ENCODE data around the gene ING1.
"Not testable (repeated sequence)": the region's sequence is repeated elsewhere in the genome, so short reads cannot be mapped to it uniquely, and the experiment has no call there.

Gene ING1

DNA sequence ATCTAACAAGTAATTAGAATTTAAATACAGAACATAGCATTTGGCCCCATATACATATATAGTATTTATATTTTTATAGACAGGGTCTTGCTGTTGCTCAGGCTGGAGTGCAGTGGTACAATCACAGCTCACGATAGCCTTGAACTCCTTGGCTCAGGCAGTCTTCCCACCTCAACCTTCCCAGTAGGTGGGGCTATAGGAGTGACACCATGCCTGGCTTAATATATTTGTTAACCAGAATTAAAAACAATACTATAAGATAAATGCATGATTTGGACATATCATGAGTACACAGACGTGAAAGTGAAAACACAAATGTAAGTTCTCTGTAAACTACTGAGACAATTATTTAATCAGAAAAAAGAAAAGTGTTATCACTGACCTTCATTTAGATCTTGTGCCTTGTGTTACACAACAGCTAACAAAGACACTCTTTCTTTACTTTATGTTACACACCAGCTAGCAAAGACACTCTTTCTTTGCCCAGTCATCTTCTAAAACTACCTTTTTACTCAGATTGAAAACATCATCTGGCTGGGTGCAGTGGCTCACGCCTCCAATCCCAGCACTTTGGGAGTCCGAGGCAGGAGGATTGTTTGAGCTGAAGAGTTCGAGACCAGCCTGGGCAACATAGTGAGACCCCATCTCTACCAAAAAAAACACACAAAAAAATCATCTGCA, 30.2 kb upstream of the ING1 start:
- DNase-seq = peak in 1 of 3 experiments; percentile 33
- peaks cover 0 to 5% of the 10 kb centered on the region in 2 donors for H3K4me1 Mint-ChIP-seq (ENCODE audit: low read depth in 2 of 2)
- no peaks in the 10 kb centered on the region for H3K27me3 Mint-ChIP-seq
- H3K9me3 Mint-ChIP-seq = no peaks in the 10 kb centered on the region
- H3K27ac Mint-ChIP-seq = no peak overlapping the region
- peaks cover 60% of the 10 kb centered on the region for H3K36me3 Mint-ChIP-seq (ENCODE audit: insufficient read depth)
- ATAC-seq (replicated peaks) = peak; percentile 26
- no peak overlapping the region for H3K4me3 Mint-ChIP-seq

DNA sequence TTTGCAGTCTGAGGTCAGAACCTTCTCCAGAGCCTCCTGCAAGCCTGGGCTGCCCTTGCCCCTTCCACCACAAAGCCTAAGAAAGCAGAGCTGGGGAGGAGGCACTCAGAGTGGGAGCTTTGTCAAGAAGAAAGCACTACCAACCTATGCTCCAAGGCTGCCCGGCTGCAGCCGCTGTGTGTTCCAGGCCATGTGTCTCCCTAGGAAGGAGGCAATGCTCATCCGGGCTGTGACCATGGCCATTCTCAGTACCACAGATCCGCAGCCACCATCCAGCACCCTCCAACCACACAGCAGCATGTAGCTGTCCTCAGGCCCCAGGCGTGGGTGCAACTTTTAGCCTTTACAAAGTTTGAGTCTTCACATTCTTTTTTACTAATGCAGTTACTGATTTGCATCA, 29.6 kb upstream of the ING1 start:
- DNase-seq = no peak
- H3K27ac Mint-ChIP-seq = no peak overlapping the region
- no peak for ATAC-seq (replicated peaks)
- peaks cover 0 to 2% of the 10 kb centered on the region in 2 donors for H3K4me1 Mint-ChIP-seq (ENCODE audit: low read depth in 2 of 2)
- peaks cover 58% of the 10 kb centered on the region for H3K36me3 Mint-ChIP-seq (ENCODE audit: insufficient read depth)
- no peaks in the 10 kb centered on the region for H3K27me3 Mint-ChIP-seq
- no peak overlapping the region for H3K4me3 Mint-ChIP-seq
- H3K9me3 Mint-ChIP-seq = no peaks in the 10 kb centered on the region

DNA sequence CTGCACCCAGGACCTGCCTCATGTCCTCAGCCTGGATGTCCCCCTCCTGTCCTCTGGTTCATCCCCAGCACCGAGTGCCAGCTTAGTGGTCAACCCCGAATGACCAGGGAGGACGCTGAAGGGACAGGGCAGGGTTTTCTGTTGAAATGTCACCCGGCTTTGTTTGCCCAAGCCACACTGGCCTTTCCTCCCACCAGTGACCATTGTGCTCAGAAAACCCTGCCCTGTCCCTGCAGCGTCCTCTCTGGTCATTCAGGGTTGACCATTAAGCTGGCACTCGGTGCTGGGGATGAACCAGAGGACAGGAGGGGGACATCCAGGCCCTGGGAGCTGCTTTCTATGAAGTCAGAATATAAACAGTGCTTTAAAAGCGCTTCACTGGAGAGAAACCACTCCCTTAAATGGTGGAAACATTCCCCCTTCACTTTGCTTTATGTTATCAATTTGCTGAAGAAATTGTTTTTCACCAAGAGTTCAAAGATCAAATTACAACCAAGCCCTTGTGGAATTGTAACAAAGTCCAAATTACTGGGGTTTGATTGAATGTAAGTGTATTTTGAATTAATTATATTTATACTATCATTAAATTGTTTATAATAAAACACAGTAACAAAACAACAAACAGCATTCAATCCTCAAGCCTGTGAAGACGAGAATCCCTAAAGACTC, 29.0 kb upstream of the ING1 start:
- Mint-ChIP-seq H3K9me3 (no peaks in the 10 kb centered on the region), H3K27me3 (no peaks in the 10 kb centered on the region), H3K36me3 (ENCODE audit: insufficient read depth) (peaks cover 58% of the 10 kb centered on the region), H3K4me3 (no peak overlapping the region), H3K27ac (no peak overlapping the region), H3K4me1 (ENCODE audit: low read depth in 2 of 2) (peaks cover 0 to 2% of the 10 kb centered on the region in 2 donors)
- ATAC-seq (replicated peaks) = no peak
- DNase-seq = no peak

DNA sequence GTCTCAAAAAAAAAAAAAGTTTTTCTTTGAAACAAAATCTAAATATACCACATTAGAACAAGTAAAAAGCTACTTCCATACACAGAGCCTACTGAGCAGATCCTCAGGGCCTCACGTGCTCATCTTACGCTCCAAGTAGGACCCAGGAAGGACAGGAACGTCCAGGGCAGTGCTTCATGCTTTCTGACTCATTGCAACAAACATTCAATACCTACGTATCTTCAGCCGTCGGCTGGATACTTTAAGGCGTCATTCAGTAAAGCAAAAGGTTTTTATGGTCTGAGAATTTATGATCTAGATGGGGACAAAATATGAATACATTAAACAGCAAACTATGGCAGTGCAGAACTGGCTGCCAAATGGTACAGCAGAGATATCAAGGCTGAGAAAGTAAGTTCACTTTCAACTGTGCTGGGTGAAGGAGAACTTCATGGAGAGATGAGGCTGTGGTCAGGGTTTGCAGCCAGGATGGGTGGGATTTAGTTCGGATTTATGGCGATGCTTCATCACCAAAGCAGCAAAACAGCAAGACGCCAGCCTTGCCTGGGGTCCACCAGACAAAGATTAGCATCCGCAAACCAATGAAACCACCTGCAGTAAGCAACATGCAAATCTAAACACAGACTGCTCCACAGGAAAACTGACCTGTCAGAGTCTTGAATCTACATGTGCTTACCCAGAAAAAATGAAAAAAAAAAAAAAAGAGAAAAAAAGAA, 28.0 kb upstream of the ING1 start:
- no peak for DNase-seq
- no peaks in the 10 kb centered on the region for H3K27me3 Mint-ChIP-seq
- H3K27ac Mint-ChIP-seq = peak overlapping the region in 1 of 2 donors; percentile 57
- H3K4me1 Mint-ChIP-seq (ENCODE audit: low read depth in 2 of 2) = peaks cover 2 to 4% of the 10 kb centered on the region in 2 donors
- no peaks in the 10 kb centered on the region for H3K9me3 Mint-ChIP-seq
- peaks cover 58% of the 10 kb centered on the region for H3K36me3 Mint-ChIP-seq (ENCODE audit: insufficient read depth)
- H3K4me3 Mint-ChIP-seq = no peak overlapping the region
- no peak for ATAC-seq (replicated peaks)

DNA sequence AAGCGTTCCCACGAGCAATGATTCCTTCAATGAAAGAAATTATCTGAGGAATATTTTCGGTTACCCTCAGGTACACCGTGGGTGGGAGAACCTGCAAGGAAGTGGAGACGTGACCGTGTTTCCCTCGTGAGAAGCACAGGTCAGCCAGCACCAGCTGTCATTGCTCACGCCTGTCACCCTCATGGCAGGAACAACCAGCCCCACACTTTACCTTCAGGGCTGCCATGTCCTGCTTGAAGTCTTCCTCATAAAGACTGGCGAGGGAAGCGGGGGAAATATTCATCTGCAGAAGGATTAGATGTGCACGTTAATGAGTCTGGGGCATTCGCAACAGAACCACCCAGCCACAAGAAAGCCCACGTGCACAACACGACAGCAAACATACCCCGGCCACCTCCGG, 25.8 kb upstream of the ING1 start:
- Mint-ChIP-seq H3K4me3 (no peak overlapping the region), H3K9me3 (no peaks in the 10 kb centered on the region), H3K36me3 (ENCODE audit: insufficient read depth) (peaks cover 48% of the 10 kb centered on the region), H3K4me1 (ENCODE audit: low read depth in 2 of 2) (peaks cover 4 to 7% of the 10 kb centered on the region in 2 donors), H3K27ac (no peak overlapping the region), H3K27me3 (no peaks in the 10 kb centered on the region)
- no peak for ATAC-seq (replicated peaks)
- DNase-seq = no peak

DNA sequence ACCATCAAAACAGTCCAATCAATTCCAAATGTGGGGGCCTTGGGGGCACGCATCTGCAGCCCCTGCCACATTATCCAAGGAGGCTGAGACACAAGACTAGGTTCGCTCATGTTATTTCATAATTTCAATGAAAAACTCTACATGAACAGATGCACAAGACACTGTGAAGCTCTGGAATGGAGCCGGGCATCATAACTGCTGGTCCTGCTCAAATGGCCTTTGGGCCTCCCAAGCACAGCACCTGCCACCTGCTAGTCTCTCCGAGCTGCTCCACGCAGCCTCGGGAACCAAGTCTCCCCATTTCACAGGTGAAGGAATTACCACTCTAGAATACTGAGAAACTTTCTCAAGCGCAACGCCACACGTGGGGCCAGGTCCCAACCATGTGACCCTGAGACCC, 24.5 kb upstream of the ING1 start:
- H3K36me3 Mint-ChIP-seq (ENCODE audit: insufficient read depth) = peaks cover 42% of the 10 kb centered on the region
- H3K9me3 Mint-ChIP-seq = no peaks in the 10 kb centered on the region
- ATAC-seq (replicated peaks) = no peak
- no peaks in the 10 kb centered on the region for H3K27me3 Mint-ChIP-seq
- H3K27ac Mint-ChIP-seq = no peak overlapping the region
- peaks cover 4 to 7% of the 10 kb centered on the region in 2 donors for H3K4me1 Mint-ChIP-seq (ENCODE audit: low read depth in 2 of 2)
- DNase-seq = no peak
- H3K4me3 Mint-ChIP-seq = no peak overlapping the region

DNA sequence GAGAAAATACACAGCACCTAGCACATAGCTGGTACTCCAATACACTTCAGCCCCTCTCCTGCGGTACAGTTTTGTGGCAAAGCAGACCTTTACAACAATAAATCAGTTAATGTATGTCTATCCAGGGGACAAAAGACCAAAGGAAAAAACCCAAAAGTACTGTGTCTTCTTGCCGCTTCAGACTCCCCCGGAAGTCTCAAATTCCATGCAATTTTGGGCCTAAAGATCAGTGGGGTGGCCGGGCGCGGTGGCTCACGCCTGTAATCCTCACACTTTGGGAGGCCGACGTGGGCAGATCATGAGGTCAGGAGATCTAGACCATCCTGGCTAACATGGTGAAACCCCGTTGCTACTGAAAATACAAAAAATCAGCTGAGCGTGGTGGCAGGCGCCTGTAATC, 23.8 kb upstream of the ING1 start:
- Mint-ChIP-seq H3K9me3 (no peaks in the 10 kb centered on the region), H3K36me3 (ENCODE audit: insufficient read depth) (peaks cover 46% of the 10 kb centered on the region), H3K4me3 (no peak overlapping the region), H3K4me1 (ENCODE audit: low read depth in 2 of 2) (peaks cover 4 to 7% of the 10 kb centered on the region in 2 donors), H3K27me3 (no peaks in the 10 kb centered on the region), H3K27ac (no peak overlapping the region)
- no peak for ATAC-seq (replicated peaks)
- DNase-seq = no peak

DNA sequence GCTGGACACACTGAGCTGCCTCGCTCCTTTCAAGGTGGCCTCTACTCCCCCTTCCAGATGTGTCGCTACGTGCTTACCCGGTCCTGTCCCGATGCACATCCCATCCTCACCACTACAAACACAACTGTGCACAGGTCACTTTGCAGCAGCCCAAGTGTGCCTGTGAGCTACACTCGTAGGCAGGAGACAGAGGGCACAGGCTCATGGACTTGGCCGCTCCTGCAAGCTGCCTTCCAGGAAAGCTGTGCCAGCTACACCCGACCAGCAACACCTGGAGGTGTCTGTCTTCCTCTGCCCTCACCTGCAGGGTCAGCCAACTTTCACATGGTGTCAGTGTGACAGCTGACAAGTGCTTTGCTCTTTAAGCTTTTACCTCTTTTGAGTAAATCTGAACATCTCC, 23.0 kb upstream of the ING1 start:
- no peaks in the 10 kb centered on the region for H3K27me3 Mint-ChIP-seq
- no peak for DNase-seq
- peak overlapping the region in 1 of 2 donors; percentile 63 for H3K27ac Mint-ChIP-seq
- H3K4me3 Mint-ChIP-seq = no peak overlapping the region
- peaks cover 4 to 7% of the 10 kb centered on the region in 2 donors for H3K4me1 Mint-ChIP-seq (ENCODE audit: low read depth in 2 of 2)
- no peak for ATAC-seq (replicated peaks)
- H3K9me3 Mint-ChIP-seq = no peaks in the 10 kb centered on the region
- H3K36me3 Mint-ChIP-seq (ENCODE audit: insufficient read depth) = peaks cover 43% of the 10 kb centered on the region

DNA sequence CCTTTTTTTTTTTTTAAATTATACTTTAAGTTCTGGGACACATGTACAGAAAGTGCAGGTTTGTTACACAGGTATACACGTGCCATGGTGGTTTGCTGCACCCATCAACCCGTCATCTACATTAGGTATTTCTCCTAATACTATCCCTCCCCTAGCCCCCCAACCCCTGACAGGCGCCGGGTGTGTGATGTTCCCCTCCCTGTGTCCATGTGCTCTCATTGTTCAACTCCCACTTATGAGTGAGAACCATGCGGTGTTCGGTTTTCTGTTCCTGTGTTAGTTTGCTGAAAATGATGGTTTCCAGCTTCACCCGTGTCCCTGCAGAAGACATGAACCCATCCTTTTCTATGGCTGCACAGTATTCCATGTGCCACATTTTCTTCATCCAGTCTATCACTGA, 17.7 kb upstream of the ING1 start:
- H3K4me3 Mint-ChIP-seq; H3K9me3 Mint-ChIP-seq; H3K27ac Mint-ChIP-seq; H3K27me3 Mint-ChIP-seq; ATAC-seq (replicated peaks); DNase-seq: not testable (repeated sequence)
- Mint-ChIP-seq H3K4me1 (ENCODE audit: low read depth in 2 of 2) (peaks cover 7 to 23% of the 10 kb centered on the region in 2 donors), H3K36me3 (ENCODE audit: insufficient read depth) (peaks cover 41% of the 10 kb centered on the region)

DNA sequence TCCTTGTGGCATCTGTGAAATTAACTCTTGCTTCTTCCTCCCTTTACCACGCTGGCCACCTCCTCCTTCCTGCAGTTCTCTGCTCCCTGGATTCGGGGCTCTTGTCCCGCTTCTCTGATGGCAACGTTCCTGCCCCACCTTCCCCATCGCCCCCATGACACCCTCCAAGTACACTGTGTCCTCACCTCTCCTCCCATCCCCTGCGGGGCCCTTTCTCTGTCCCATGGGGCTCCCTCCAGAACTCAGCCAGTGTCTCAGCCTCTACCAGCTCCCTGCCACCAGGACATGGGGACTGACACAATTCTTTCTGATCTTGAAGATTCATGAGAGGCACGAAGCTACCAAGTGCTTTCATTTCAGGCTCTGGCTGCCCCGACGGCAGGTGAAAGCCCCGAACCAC, 16.7 kb upstream of the ING1 start:
- Mint-ChIP-seq H3K27ac (peak overlapping the region; percentile 41 to 81), H3K36me3 (ENCODE audit: insufficient read depth) (peaks cover 45% of the 10 kb centered on the region), H3K4me3 (no peak overlapping the region), H3K27me3 (no peaks in the 10 kb centered on the region), H3K4me1 (ENCODE audit: low read depth in 2 of 2) (peaks cover 7 to 24% of the 10 kb centered on the region in 2 donors), H3K9me3 (no peaks in the 10 kb centered on the region)
- DNase-seq (no peak), ATAC-seq (replicated peaks) (no peak)

DNA sequence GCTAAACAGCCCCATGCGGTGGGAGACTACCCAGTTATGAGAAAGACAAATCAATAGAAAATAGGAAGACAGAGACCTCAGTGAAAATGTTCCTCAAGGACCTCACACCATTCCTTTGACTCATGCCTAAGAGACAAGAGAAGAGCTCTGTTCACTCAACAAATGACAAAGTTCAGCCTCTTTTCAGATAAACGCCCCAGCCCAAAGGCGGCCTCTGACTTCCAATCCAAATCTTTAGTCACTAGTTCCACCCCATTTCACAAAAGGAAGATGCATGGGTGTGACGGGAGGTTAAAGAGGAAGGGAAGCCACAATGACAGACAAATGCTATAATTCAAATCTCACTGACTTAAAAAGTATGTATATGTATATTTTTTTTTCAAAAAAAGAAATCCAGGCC, 15.7 kb upstream of the ING1 start:
- Mint-ChIP-seq H3K27ac (no peak overlapping the region), H3K4me1 (ENCODE audit: low read depth in 2 of 2) (peaks cover 12 to 32% of the 10 kb centered on the region in 2 donors), H3K36me3 (ENCODE audit: insufficient read depth) (peaks cover 45% of the 10 kb centered on the region), H3K27me3 (no peaks in the 10 kb centered on the region), H3K9me3 (no peaks in the 10 kb centered on the region), H3K4me3 (no peak overlapping the region)
- ATAC-seq (replicated peaks) (no peak), DNase-seq (no peak)

DNA sequence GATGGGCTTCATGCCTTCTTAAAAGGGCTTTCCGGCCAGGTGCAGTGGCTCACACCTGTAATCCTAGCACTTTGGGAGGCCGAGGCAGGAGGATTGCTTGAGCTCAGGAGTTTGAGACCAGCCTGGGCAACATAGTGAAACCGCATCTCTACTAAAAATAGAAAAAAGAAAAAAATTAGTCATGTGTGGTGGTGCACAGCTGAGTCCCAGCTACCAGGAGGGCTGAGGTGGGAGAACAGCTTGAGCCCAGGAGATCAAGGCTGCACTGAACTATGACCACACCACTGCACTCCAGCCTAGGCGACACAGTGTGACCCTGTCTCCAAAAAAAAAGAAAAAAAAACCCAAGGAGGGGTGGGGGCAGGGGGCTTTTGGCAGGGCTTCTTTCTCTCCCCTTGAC, 14.8 kb upstream of the ING1 start:
- Mint-ChIP-seq H3K27me3 (no peaks in the 10 kb centered on the region), H3K4me1 (ENCODE audit: low read depth in 2 of 2) (peaks cover 17 to 37% of the 10 kb centered on the region in 2 donors), H3K36me3 (ENCODE audit: insufficient read depth) (peaks cover 45% of the 10 kb centered on the region), H3K4me3 (no peak overlapping the region), H3K9me3 (no peaks in the 10 kb centered on the region), H3K27ac (peak overlapping the region in 1 of 2 donors; percentile 23)
- no peak for DNase-seq
- no peak for ATAC-seq (replicated peaks)

DNA sequence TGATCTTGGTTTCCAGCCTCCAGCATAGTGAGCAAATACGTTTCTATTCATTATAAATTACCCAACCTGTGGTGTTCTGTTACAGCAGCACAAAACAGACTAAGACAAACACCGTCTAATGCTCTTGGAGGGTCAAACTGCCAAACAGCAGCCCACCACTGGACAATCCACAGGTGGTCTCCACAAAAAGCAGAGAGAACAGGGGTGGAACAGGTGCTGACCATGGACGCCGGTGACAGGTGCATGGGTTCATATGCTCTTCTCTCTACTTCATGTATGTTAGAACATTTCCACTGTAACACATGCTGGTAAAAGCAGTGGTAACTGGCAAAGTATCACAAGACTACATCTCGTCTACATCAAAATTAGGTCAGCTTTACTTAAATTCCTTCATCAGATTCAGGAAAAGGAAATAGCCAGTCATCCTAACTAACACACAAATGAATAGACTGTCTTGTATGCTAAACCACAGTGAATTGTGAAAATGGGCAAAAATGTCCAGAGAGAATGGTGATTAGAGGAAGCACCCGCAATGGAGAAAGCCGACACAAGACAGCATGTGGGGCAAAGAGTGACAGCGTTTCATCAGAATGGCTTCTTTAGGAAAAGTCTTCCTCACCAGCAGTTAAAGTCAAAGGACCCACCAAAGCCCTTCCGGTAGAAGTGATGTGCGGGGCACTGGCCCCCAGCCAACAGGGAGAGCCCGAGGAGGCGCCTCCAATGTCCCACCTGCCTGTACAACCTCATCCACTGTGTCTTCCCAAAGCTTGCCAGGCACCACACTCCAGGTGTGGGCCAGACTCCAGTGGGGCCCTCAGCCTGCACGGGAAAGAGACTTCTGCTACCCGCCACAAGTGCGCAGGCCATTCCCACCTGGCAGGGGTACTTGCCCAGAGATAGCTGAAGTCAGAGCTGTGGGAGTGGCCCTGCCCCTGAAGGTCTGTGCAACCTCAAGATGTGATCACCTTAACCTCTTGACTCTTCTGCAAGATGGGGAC, 14.1 kb upstream of the ING1 start:
- Mint-ChIP-seq H3K36me3 (ENCODE audit: insufficient read depth) (peaks cover 44% of the 10 kb centered on the region), H3K27ac (peak overlapping the region in 1 of 2 donors; percentile 60), H3K4me3 (no peak overlapping the region), H3K27me3 (no peaks in the 10 kb centered on the region), H3K4me1 (ENCODE audit: low read depth in 2 of 2) (peaks cover 17 to 39% of the 10 kb centered on the region in 2 donors), H3K9me3 (no peaks in the 10 kb centered on the region)
- ATAC-seq (replicated peaks) (no peak), DNase-seq (no peak)
